COR-L47 (cell line): ENCODE data around the gene CHORDC1.
A peak's percentile ranks its signal among the peaks of the same experiment; 100 is the strongest.

Experiments
- DNase-seq: peaks from one replicate; lab custom pipeline; 2025; lab: John Stamatoyannopoulos, UW

The CHORDC1 gene

GRCh38 chr11:90222459-90223247 lies at the start of gene CHORDC1:
Gene CHORDC1 (minus strand): TSS chr11:90223049. CDS start chr11:90222954, 95 bp downstream.
- peak; percentile 71 for DNase-seq

DNA sequence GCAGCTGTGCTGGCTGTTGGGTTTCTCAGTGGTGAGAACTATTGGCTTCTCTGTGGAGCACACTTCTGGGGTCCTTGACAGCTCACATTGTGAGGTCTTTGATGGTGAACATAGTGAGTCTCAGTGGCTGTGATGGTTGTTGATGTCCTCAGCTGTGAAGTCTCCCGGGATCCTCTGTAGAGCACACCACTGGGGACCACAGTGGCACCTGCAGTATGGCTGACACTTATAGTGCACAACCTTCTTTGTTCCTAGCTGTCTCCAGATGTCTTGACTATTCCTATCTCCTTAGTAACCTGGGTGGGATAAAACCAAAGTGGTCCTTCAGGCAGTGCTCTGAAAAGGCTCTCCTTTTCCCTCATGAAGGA lies 34.3 kb upstream of the CHORDC1 start:
- DNase-seq = no peak

- no peak for DNase-seq
These were observed 33.7 kb upstream of the CHORDC1 start for GRCh38 chr11:90256404-90257157.

- no peak for DNase-seq
These were observed 31.2 kb upstream of the CHORDC1 start for GRCh38 chr11:90254065-90254464.

GRCh38 chr11:90252053-90252452 lies 29.2 kb upstream of the CHORDC1 start:
- DNase-seq = no peak

GRCh38 chr11:90251599-90251998 lies 28.8 kb upstream of the CHORDC1 start:
- no peak for DNase-seq

- DNase-seq = no peak
These were observed 28.1 kb upstream of the CHORDC1 start for GRCh38 chr11:90250970-90251369.

- DNase-seq = no peak
These were observed 23.6 kb upstream of the CHORDC1 start for GRCh38 chr11:90246468-90246867.

DNA sequence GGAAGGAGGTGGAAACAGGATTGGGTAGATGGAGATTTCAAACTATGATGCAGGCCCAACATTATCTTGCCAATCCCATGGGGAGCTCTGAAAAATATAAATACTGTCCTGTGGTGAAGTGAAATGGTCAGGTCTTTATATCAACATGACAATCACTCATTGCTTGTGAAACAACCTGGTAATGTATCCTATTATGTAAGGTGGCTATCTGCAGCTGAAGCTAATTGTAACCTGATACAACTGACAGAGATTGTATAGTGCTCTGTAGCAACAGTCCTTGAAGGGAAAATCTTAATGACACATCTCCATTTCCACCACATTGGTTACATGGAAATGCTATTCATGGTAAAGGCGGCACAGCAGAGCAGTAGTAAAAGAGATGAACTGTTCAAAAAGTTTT lies 20.7 kb upstream of the CHORDC1 start:
- DNase-seq = peak; percentile 50

GRCh38 chr11:90242894-90243416 lies 20.1 kb upstream of the CHORDC1 start:
- no peak for DNase-seq

- peak; percentile 29 for DNase-seq
These were observed 18.6 kb upstream of the CHORDC1 start for GRCh38 chr11:90241414-90241813.

GRCh38 chr11:90239967-90240636 lies 17.3 kb upstream of the CHORDC1 start:
- peak; percentile 22 for DNase-seq

GRCh38 chr11:90237004-90237403 lies 14.2 kb upstream of the CHORDC1 start:
- no peak for DNase-seq

- no peak for DNase-seq
These were observed 12.7 kb upstream of the CHORDC1 start for GRCh38 chr11:90235526-90235925.

- DNase-seq = no peak
These were observed 12.1 kb upstream of the CHORDC1 start for GRCh38 chr11:90234977-90235376.

GRCh38 chr11:90229791-90230190 lies 6.9 kb upstream of the CHORDC1 start:
- no peak for DNase-seq

GRCh38 chr11:90228056-90228455 lies 5.2 kb upstream of the CHORDC1 start:
- DNase-seq = no peak

- no peak for DNase-seq
These were observed 368 bp upstream of the CHORDC1 start for GRCh38 chr11:90223248-90223585.

- DNase-seq = no peak
These were observed 918 bp downstream of the CHORDC1 start for GRCh38 chr11:90221803-90222458.

- DNase-seq = no peak
These were observed 2.5 kb downstream of the CHORDC1 start for GRCh38 chr11:90220391-90220790.

DNA sequence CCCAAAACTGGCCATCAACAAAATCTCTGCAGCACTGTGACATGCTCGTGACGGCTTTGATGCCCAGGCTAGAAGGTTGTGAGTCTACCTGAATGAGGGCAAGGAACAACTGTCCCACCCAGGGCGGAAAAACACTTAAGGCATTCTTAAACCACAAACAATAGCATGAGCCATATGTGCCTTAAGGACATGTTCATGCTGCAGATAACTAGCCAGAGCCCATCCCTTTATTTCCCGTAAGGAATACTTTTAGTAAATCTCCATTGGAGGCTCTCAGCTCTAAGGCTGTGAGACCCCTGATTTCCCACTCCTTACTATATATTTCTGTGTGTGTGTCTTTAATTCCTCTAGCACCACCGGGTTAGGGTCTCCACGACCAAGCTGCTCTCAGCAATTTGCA lies 3.4 kb downstream of the CHORDC1 start:
- DNase-seq = no peak

GRCh38 chr11:90218606-90219005 lies 4.2 kb downstream of the CHORDC1 start:
- DNase-seq = no peak
